ENCODE data around the gene SELENOO. TPM values are rescaled to one million over a fixed set of nuclear protein-coding genes. Genes with fewer than 3 reads are reported as not detected.
A peak's percentile ranks its signal among the peaks of the same experiment; 100 is the strongest.

Gene SELENOO
- total RNA-seq, result 10 to 100 TPM; 33.8 to 34.8 TPM
- polyA plus RNA-seq, result 1 to 10 TPM; 2.0 to 6.6 TPM

GRCh38 chr22:50200461-50201190 lies at the start of gene SELENOO:
SELENOO (plus strand) TSS chr22:50201011; CDS start chr22:50201037, 26 bp downstream.
- H3K36me3 ChIP-seq (ENCODE audit: insufficient read depth, low read length), result peaks cover 6% of the 10 kb centered on the region
- ChIA-PET CTCF (ENCODE audit: partially characterized antibody) (interaction anchor here (1.2 kb wide), 1 partner anchor 52 kb away, joined by 4 read pairs; no protein-coding TSS in a partner anchor), POLR2A (ENCODE audit: partially characterized antibody) (interaction anchor here (0.9 to 6.0 kb wide), 3 partner anchors 10 to 421 kb away, joined by 3 to 73 read pairs (median 4); no protein-coding TSS in a partner anchor)
- peak within 1 kb of the TSS; percentile 78 for H3K27ac ChIP-seq (ENCODE audit: low read depth, low read length)
- peak within 1 kb of the TSS; percentile 29 to 55 for H3K4me3 ChIP-seq (ENCODE audit: low read length in 2 of 2)
- Mint-ChIP-seq H3K9me3 (peaks cover 0 to 2% (median 0%) of the 10 kb centered on the region in 8 donors), H3K27ac (peak within 1 kb of the TSS in 6 of 7 donors; percentile 72 to 89 (median 80)), H3K36me3 (peaks cover 14 to 24% of the 10 kb centered on the region in 2 donors), H3K4me3 (peak within 1 kb of the TSS; percentile 79 to 94 (median 86)), H3K27me3 (no peaks in the 10 kb centered on the region), H3K4me1 (peaks cover 14 to 29% (median 24%) of the 10 kb centered on the region in 4 donors)
- no peaks in the 10 kb centered on the region for H3K27me3 ChIP-seq (ENCODE audit: insufficient read depth, low read length)
- peaks cover 22% of the 10 kb centered on the region for H3K4me1 ChIP-seq (ENCODE audit: insufficient read depth, low read length)
- H3K9me3 ChIP-seq (ENCODE audit: control insufficient read depth in 1 of 2, low read length in 2 of 2), result no peaks in the 10 kb centered on the region
- intact Hi-C loops (cut with micrococcal nuclease), result loop anchor here (1.0 to 5.0 kb wide), 3 partner anchors 10 to 42 kb away; partner anchors contain the start of gene TRABD
- peak; percentile 83 to 92 (median 88) for DNase-seq

- ChIA-PET CTCF (ENCODE audit: partially characterized antibody) (interaction anchor here (2.8 to 4.0 kb wide), 3 partner anchors 57 to 88 kb away, joined by 9 to 30 read pairs (median 19); no protein-coding TSS in a partner anchor), POLR2A (ENCODE audit: partially characterized antibody) (interaction anchor here (0.9 kb wide), 1 partner anchor 10 kb away, joined by 4 read pairs; no protein-coding TSS in a partner anchor)
- H3K9me3 ChIP-seq (ENCODE audit: control insufficient read depth in 1 of 2, low read length in 2 of 2), result no peaks in the 10 kb centered on the region
- H3K36me3 ChIP-seq (ENCODE audit: insufficient read depth, low read length), result no peaks in the 10 kb centered on the region
- H3K4me1 ChIP-seq (ENCODE audit: insufficient read depth, low read length), result no peaks in the 10 kb centered on the region
- H3K27me3 Mint-ChIP-seq, result peaks cover 2 to 3% of the 10 kb centered on the region in 2 donors
- DNase-seq, result no peak
- no peak overlapping the region for H3K4me3 ChIP-seq (ENCODE audit: low read length in 2 of 2)
- H3K4me1 Mint-ChIP-seq, result peaks cover 0 to 2% (median under 1%) of the 10 kb centered on the region in 4 donors
- H3K4me3 Mint-ChIP-seq, result no peak overlapping the region
- peak overlapping the region in 1 of 7 donors; percentile 35 for H3K27ac Mint-ChIP-seq
- no peaks in the 10 kb centered on the region for H3K36me3 Mint-ChIP-seq
- H3K27ac ChIP-seq (ENCODE audit: low read depth, low read length), result no peak overlapping the region
- H3K9me3 Mint-ChIP-seq, result no peaks in the 10 kb centered on the region
- H3K27me3 ChIP-seq (ENCODE audit: insufficient read depth, low read length), result no peaks in the 10 kb centered on the region
- intact Hi-C loops (cut with micrococcal nuclease), result no loop called here
Measured at GRCh38 chr22:50151571-50152537, 49.0 kb upstream of the SELENOO start.

- CTCF ChIA-PET (ENCODE audit: partially characterized antibody), result no interaction called here
- no peak overlapping the region for H3K4me3 ChIP-seq (ENCODE audit: low read length in 2 of 2)
- no peak overlapping the region for H3K27ac Mint-ChIP-seq
- H3K27me3 ChIP-seq (ENCODE audit: insufficient read depth, low read length), result no peaks in the 10 kb centered on the region
- H3K4me3 Mint-ChIP-seq, result no peak overlapping the region
- no peaks in the 10 kb centered on the region for H3K9me3 Mint-ChIP-seq
- H3K9me3 ChIP-seq (ENCODE audit: control insufficient read depth in 1 of 2, low read length in 2 of 2), result no peaks in the 10 kb centered on the region
- POLR2A ChIA-PET (ENCODE audit: partially characterized antibody), result no interaction called here
- no peak overlapping the region for H3K27ac ChIP-seq (ENCODE audit: low read depth, low read length)
- H3K4me1 Mint-ChIP-seq, result peaks cover 0 to 2% (median 0%) of the 10 kb centered on the region in 4 donors
- intact Hi-C loops (cut with micrococcal nuclease), result no loop called here
- peaks cover 2 to 3% of the 10 kb centered on the region in 2 donors for H3K27me3 Mint-ChIP-seq
- H3K4me1 ChIP-seq (ENCODE audit: insufficient read depth, low read length), result no peaks in the 10 kb centered on the region
- H3K36me3 Mint-ChIP-seq, result no peaks in the 10 kb centered on the region
- DNase-seq, result no peak
- no peaks in the 10 kb centered on the region for H3K36me3 ChIP-seq (ENCODE audit: insufficient read depth, low read length)
Measured at GRCh38 chr22:50153056-50153755, 47.6 kb upstream of the SELENOO start.

GRCh38 chr22:50153756-50154140 lies 47.1 kb upstream of the SELENOO start:
- no peaks in the 10 kb centered on the region for H3K27me3 ChIP-seq (ENCODE audit: insufficient read depth, low read length)
- no peaks in the 10 kb centered on the region for H3K36me3 ChIP-seq (ENCODE audit: insufficient read depth, low read length)
- H3K4me3 Mint-ChIP-seq, result no peak overlapping the region
- no peak overlapping the region for H3K4me3 ChIP-seq (ENCODE audit: low read length in 2 of 2)
- ChIA-PET CTCF (ENCODE audit: partially characterized antibody) (no interaction called here), POLR2A (ENCODE audit: partially characterized antibody) (no interaction called here)
- H3K36me3 Mint-ChIP-seq, result no peaks in the 10 kb centered on the region
- no peak overlapping the region for H3K27ac ChIP-seq (ENCODE audit: low read depth, low read length)
- H3K4me1 Mint-ChIP-seq, result peaks cover 0 to 2% (median 0%) of the 10 kb centered on the region in 4 donors
- no peaks in the 10 kb centered on the region for H3K9me3 Mint-ChIP-seq
- intact Hi-C loops (cut with micrococcal nuclease), result no loop called here
- no peak for DNase-seq
- H3K27me3 Mint-ChIP-seq, result peaks cover 2 to 3% of the 10 kb centered on the region in 2 donors
- no peaks in the 10 kb centered on the region for H3K9me3 ChIP-seq (ENCODE audit: control insufficient read depth in 1 of 2, low read length in 2 of 2)
- H3K4me1 ChIP-seq (ENCODE audit: insufficient read depth, low read length), result no peaks in the 10 kb centered on the region
- H3K27ac Mint-ChIP-seq, result no peak overlapping the region

GRCh38 chr22:50157709-50158375 lies 43.0 kb upstream of the SELENOO start:
- H3K4me1 Mint-ChIP-seq, result no peaks in the 10 kb centered on the region
- no peaks in the 10 kb centered on the region for H3K9me3 ChIP-seq (ENCODE audit: control insufficient read depth in 1 of 2, low read length in 2 of 2)
- no peak overlapping the region for H3K27ac Mint-ChIP-seq
- H3K27me3 ChIP-seq (ENCODE audit: insufficient read depth, low read length), result no peaks in the 10 kb centered on the region
- CTCF ChIA-PET (ENCODE audit: partially characterized antibody), result no interaction called here
- H3K4me1 ChIP-seq (ENCODE audit: insufficient read depth, low read length), result no peaks in the 10 kb centered on the region
- H3K9me3 Mint-ChIP-seq, result no peaks in the 10 kb centered on the region
- H3K4me3 ChIP-seq (ENCODE audit: low read length in 2 of 2), result no peak overlapping the region
- no peaks in the 10 kb centered on the region for H3K36me3 Mint-ChIP-seq
- H3K4me3 Mint-ChIP-seq, result no peak overlapping the region
- DNase-seq, result no peak
- intact Hi-C loops (cut with micrococcal nuclease), result no loop called here
- POLR2A ChIA-PET (ENCODE audit: partially characterized antibody), result no interaction called here
- no peaks in the 10 kb centered on the region for H3K36me3 ChIP-seq (ENCODE audit: insufficient read depth, low read length)
- no peak overlapping the region for H3K27ac ChIP-seq (ENCODE audit: low read depth, low read length)
- peaks cover 2 to 5% of the 10 kb centered on the region in 2 donors for H3K27me3 Mint-ChIP-seq

- no peak for DNase-seq
- Histone ChIP-seq H3K36me3 (ENCODE audit: insufficient read depth, low read length) (no peaks in the 10 kb centered on the region), H3K27me3 (ENCODE audit: insufficient read depth, low read length) (no peaks in the 10 kb centered on the region), H3K27ac (ENCODE audit: low read depth, low read length) (no peak overlapping the region), H3K9me3 (ENCODE audit: control insufficient read depth in 1 of 2, low read length in 2 of 2) (no peaks in the 10 kb centered on the region), H3K4me3 (ENCODE audit: low read length in 2 of 2) (no peak overlapping the region), H3K4me1 (ENCODE audit: insufficient read depth, low read length) (no peaks in the 10 kb centered on the region)
- intact Hi-C loops (cut with micrococcal nuclease), result no loop called here
- H3K27me3 Mint-ChIP-seq, result peaks cover 6 to 9% of the 10 kb centered on the region in 2 donors
- ChIA-PET CTCF (ENCODE audit: partially characterized antibody) (no interaction called here), POLR2A (ENCODE audit: partially characterized antibody) (no interaction called here)
- no peak overlapping the region for H3K4me3 Mint-ChIP-seq
- no peak overlapping the region for H3K27ac Mint-ChIP-seq
- no peaks in the 10 kb centered on the region for H3K4me1 Mint-ChIP-seq
- no peaks in the 10 kb centered on the region for H3K9me3 Mint-ChIP-seq
- no peaks in the 10 kb centered on the region for H3K36me3 Mint-ChIP-seq
Measured at GRCh38 chr22:50160947-50161346, 39.9 kb upstream of the SELENOO start.

Data from CD4-positive, alpha-beta memory T cell (primary cell).